HG03378 (cell line): Measurements from ENCODE around the gene NOG.

ENCODE experiments used
- ATAC-seq: cut with Tn5 transposase; IDR thresholded peaks from one replicate; pipeline ENCODE4 v1.9.1; 2021; ENCODE audit warnings: mild to moderate bottlenecking, moderate library complexity; ENCODE audit not compliant: unreplicated experiment

NOG gene

DNA sequence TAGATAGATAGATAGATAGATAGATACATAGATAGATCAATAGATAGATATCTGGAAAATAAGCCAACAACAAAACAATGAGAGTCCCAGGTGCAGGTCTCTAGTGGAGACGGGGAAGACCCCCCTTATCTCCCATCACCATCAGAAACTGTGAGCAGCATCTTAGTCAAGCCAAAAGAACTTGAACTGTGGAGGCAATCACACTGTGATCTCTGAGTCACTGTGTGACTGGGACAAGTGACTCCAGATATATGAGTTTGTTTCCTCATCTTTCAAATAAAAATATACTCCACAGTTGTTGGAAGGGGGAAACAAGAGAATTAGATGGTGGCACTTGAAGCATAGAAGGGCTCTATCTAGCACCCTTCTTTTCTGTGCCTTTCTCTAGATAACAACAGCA, 42.1 kb downstream of the NOG start:
- no peak for ATAC-seq

DNA sequence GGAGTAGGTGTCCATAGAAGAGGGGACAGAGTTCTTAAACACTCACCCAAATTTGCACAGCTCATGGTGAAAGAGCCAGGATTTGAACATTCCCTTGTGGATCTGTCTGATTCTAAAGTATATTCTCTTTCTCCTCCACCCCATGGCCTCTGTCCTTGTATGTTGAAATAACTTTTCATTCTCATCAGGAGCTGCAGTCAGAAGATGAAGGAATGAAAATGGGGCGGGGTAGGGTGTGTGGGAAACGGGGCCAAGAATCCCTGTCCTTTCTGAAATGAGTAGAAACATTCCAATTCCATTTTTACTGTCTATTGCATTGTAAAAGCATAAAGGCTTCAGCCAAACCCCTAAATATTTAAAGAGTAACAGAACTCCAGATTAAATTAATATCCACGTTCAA, 42.8 kb downstream of the NOG start:
- ATAC-seq: no peak

DNA sequence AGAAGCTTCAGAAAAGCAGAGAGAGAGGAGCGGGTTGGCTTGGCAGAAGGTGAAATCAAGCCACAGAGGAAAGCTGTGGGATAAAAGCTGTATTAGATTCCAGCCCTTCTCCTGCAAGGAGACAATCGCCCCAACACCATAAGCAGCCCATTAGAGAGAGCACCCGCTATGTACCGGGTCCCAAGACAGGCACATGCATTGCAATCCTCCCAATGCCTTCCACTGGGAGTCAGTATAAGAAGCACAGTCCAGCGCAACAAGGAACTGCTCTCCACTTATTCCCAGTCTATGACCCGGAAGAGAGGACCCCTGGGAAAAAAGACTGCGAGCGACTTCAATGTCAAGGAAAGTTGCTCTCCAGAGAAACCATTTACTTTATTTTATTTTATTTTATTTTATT, 43.8 kb downstream of the NOG start:
- ATAC-seq: no peak

DNA sequence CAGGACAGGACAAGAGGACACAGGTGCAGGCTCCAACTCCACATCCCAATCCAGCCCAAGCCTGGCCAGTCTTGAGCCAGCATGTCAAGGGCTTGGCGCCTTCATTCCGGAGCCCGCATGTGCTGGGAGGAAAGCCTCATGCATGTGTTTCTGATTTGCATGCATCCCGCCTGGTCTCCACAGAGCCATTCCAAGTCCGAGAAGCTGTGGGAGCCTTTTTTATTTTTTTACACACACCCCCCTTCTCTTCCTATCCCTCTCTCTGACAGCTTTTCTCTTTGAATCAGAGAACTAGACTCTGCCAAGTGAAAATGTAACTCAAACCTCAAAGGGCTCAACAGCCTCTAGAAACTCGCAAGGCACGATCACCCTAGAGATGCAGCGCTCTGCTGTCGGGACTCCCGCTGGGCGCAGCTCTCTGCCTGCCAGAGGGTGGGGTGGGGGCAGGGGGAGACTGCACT, 45.1 kb downstream of the NOG start:
- no peak for ATAC-seq

DNA sequence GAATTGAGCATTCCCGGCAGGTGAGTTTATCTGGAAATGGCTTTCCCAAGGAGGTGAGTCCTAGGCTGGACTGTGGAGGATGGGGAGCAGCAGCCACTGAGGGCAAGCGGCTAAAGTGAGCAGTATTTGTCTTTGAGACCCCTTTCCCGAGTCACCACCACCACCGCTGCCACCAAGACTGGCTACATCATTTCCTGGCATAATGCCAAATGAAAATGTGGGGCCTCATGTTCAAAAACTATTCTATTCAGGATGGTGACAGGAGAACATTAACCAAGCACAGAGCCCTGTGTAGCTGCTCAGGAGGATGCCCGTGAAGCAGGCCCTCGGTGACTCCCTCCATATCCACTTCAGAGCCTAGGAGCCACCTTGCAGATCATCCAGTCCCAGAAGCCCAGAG, 46.0 kb downstream of the NOG start:
- no peak for ATAC-seq

DNA sequence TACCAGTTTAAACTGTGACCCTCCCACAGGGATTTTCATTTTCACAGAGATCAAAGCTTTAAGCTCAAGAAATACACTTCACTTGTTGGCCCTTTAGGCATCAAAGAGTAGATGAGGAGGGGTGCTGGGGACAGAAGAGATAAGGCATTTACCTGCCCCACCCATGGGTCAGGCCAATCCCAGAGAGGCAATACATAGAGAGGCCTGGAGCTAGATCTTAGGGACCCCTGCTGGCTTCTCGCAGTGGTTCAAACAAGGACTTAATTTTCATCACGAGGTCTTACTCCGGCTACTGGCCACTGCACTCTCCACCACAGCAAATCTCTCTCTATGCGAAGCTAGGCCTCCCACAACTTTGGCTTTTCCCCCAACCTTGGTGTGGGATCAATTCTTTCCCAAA, 46.6 kb downstream of the NOG start:
- ATAC-seq: no peak

DNA sequence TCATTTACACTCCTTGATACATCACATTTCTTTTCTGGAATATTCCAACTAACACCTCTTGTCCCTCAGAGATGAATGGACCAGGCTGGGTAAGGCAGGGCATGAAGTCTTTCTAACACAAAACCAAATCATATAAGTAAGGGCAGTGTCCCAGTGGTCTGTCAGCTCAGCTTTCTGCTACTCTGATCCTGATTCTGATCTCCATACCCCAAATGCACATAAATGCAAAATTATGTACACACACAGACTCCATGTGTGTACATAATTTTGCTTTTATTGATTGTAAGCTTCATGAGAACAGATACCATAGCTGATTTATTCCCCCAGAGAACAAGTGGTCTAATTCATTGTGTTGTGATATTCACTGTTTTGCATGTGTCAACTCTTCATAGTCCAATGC, 47.9 kb downstream of the NOG start:
- no peak for ATAC-seq

DNA sequence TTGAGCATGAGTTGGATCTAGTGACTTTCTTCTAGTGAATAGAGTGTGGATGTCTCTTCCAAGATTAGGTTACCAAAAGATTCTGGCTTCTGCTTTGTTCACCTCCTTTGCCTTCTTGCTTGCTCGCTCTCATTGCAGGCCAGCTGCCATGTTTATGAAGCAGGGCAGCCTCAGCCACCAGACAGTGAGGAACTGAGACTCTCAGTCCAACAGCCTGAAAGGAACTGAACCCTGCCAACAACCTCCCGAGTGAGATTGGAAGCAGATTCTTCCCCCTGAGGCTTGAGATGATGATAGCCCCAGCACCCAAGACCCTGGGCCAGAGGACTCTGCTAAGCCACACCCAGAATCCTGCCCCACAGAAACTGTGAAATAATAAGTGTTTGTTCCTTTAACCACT, 48.4 kb downstream of the NOG start:
- no peak for ATAC-seq

DNA sequence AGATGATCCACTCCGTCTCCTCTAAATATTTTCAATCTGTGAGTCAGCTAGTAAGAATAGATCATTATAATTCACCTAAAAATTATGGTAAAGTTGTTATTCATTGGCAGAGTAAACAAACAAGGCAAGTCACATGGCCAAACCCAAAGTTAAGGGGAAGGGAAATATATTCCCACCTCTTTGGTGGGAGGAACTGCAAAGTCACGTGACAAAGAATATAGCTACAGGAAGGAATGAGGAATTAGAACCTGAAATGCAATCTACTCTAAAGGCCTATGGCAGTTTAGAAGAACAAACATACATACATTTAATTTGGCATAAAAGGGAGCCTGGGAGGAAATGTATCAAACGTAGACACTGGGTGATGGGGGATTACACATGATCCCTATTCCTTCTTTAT, 48.9 kb downstream of the NOG start:
- no peak for ATAC-seq
